LNCAP (cell line): Measurements from ENCODE around the gene OGA.

Experiments
- TF ChIP-seq, protein P1 (sequence below): fragments of 450-650 bp; IDR thresholded peaks from 2 replicates; pipeline ENCODE4 v1.5.1; 2017; ENCODE audit warnings: mild to moderate bottlenecking

The OGA gene

DNA sequence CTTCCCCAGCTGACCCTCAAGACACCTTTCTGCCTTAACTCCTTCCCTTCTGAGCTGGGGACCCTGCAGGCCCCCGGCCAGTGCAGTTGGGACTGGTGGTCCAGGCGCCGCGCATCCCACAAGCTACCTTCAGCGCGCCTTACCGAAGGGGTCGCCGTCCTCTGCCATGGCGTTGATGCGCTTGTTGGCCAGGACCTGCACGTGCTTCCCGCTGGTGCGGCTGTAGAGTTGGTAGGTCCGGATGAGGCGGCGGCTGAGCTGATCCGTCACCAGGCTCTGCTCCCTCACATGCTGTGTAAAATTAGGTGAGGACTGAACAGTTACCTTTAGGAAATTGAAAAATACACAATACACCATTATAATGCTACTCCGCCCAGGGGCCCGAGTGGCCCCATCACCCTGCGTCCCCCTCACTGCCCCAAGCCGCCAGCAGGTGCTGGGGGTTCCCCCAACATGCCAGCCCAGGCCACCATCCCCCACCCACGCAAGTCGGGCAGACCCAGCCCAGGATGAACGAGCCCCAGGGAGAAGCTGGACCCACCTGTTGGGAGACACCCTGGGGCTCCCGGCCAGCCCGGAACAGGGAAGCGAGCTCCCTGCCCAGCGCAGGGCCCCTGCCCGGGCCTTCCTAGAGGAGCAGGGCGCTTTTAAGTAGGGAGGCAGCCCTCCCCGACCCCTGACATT is 43.5 kb downstream of the OGA start:
- TF ChIP-seq, protein P1, sequence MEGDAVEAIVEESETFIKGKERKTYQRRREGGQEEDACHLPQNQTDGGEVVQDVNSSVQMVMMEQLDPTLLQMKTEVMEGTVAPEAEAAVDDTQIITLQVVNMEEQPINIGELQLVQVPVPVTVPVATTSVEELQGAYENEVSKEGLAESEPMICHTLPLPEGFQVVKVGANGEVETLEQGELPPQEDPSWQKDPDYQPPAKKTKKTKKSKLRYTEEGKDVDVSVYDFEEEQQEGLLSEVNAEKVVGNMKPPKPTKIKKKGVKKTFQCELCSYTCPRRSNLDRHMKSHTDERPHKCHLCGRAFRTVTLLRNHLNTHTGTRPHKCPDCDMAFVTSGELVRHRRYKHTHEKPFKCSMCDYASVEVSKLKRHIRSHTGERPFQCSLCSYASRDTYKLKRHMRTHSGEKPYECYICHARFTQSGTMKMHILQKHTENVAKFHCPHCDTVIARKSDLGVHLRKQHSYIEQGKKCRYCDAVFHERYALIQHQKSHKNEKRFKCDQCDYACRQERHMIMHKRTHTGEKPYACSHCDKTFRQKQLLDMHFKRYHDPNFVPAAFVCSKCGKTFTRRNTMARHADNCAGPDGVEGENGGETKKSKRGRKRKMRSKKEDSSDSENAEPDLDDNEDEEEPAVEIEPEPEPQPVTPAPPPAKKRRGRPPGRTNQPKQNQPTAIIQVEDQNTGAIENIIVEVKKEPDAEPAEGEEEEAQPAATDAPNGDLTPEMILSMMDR = no peak

DNA sequence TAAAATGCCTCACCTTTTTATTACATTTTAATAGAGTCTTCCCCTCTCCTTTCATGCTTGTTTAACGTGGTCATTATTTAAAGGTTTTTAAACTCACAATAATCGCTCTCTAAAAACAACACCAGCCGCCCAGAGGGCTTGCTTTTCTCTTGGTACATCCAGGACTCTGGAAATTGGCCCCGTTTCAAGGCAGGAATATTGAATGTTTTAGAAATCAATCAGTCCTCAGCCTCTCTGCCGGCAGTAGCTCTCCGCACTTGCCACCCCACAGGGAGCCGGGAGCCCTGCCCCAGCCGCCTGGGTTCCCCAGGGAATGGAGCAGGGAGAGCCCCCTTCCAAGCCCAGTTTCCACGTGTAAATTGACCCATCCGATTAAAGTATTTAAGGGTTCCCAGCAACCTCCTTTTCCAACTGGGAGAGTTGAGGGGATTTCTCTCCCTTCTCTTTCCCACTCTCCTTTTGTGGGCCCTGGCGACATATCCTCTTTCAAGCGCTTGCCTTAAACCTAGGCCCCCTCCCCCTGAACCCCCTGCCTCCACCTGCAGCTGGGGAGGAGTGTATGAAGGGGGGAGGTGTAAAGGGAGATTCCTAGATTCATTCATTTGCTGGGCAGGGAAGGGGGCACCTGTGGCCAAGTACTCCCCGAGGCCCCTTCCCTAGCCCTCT is 44.2 kb downstream of the OGA start:
- TF ChIP-seq, protein P1 = no peak

DNA sequence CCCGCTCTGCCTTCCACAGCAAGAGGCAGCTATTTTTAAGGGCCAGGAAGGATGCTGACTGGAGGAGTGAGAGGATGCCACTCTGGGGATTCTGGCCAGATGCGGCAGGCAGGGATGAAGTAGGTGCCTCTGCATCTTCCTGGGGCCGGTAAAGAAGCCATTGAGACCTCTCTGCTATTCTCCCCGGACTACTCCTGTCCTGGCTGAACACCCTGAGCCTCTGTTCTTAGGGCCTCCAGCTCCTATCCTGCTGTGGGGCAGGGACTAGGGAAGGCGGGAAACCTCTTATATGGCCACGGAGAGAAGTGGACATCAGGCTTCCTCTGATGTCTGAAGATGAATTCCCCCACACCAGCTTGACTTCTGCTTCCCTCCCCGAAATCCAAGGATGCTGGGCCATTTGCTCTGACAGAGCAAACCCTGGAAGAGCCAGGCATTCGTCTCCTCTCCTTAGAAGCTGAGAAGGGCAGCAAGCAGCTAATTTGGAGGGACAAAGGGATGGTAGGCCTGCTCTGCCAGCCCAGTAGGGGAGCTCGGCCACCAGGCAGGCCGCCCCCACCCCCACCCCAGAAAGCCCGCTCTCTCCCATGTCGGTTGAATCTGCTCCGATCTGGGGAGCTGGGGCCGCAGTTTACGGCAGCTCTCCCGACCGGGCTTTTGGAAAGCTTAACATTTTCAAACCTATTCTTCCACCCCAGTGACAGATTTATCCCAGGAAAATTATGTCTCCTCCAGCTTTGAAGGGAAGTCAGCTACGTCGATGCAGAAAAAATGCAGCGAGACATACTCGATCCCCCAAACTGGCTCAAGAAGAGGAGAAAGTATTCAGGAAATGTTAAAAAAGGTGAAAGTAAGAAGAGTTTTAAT is 45.1 kb downstream of the OGA start:
- TF ChIP-seq, protein P1 = no peak

DNA sequence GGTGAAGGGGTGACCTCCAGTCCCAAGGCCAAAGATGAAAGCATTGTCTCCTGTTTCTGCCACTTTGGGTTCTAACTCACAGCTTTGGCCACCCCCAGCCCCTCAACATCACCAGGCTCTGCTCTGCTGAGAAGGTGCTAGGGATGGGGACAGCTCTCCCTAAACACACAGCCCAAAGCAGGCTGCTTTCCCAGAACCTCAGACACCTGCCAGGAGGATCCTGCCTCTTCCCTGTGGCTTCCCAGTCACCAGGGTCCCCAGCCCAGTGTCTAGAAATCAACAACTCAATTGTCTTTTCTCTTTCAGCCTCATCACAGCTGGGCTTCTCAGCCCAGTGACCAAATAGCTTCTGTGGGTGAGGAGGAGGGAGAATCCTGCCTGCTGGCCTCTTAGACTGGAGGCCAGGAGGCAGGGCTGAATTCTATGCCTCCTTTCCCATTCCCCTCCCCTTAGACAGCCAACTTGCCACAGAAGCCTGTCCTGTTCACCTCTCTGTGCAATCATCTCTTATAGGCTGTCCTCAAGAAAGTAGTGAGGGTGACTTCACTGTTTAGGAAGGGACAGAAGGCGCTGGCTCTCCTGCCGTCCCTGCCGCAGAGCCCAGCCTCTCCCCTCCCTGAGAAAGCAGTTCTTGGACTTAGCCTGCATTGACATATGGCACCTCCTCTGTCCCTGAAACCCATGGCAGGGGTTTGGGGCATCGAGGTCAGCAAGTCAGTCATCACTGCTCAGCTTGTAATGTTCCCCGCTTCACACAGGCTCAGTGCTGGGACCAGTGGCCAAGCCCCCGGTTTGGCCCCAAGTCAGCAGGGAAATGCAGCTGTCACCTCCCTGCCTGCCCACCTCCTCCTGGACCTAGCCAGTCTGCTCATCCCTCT is 46.0 kb downstream of the OGA start:
- TF ChIP-seq, protein P1 = no peak

DNA sequence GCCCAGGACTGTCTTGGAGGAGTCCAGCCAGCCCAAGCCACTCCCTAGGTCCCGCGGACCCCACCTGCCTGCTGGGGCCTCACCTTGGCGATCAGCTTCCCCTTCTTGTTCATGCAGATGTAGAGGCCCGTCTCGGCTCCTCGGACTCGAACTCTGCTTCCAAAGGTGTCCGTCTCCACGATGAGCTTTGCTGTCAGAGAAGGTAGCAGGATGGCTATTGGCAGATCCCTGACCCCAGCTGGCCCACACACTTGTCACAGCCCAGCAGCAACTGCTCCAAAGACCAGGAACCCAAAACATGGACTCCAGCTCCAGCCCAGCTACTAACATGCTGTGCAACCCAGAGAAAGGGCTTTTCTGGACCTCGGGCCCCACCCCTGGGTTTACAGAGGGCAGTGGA is 46.9 kb downstream of the OGA start:
- TF ChIP-seq, protein P1 = no peak

DNA sequence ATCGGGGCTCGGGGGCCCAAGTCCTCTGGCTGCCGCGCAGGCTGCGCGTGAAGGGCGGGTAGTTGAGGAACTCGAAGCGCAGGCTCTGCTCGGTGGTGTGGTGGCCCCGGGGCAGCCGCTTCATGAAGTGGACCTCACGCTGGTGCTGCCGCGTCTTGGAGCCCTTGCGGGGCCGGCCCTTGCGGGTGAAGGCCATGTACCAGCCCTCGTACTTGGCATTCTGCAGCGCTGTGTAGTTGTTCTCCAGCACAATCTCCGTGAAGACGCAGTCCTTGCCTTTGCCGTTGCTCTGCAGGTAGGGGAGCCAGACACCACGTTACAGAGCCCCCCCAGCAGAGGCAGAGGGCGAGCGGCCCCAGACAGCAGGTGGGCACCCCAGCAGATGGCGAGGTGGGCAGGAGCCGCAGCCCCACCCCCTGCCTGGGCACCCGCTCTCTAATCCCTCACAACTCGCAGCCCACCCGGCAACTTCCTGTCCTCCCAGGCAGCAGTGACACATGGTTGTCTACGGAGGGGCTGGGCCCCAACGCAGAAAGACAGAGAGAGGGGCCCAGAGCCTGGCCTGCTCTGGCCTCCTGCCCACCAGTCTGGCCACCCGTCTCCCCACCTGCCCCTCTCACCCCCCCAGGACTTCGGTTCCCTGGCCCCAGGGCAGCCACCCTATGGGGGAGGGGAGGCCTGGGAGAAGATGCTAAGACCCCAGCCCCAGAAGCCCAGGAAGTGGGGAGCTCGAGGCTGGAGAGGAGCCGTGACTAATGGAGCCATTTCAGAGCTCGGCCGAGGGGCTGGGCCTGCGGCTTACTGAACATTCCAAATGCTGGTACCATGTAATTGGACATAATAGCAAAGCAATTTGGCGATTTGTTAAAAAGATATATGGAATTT is 47.7 kb downstream of the OGA start:
- TF ChIP-seq, protein P1 = no peak
